Stimulated activated CD4-positive, alpha-beta T cell treated with anti-CD3 and anti-CD28 coated beads, Interleukin-1b, Interleukin-23, amount 100 ng/mL, for 1 hour (primary cell): ENCODE measurements around the gene INTS7.
"Not testable (repeated sequence)": the region's sequence is repeated elsewhere in the genome, so short reads cannot be mapped to it uniquely, and the experiment has no call there.

Experiments used
- DNase-seq, 2 donors: peaks; one replicate each; pipeline ENCODE4 v3.0.0-alpha.2; 2020; ENCODE audit warnings: low read depth in 2 of 2

Gene INTS7

GRCh38 chr1:212037900-212038299 is 2.5 kb upstream of the INTS7 start:
- DNase-seq, result no peak

- DNase-seq, result no peak
Observed at GRCh38 chr1:212035835-212036605, 663 bp upstream of the INTS7 start.

- no peak for DNase-seq
Observed at GRCh38 chr1:212034516-212035122, 738 bp downstream of the INTS7 start.

- DNase-seq, result no peak
Observed at GRCh38 chr1:212030936-212031528, 4.3 kb downstream of the INTS7 start.

- DNase-seq, result not testable (repeated sequence)
Observed at GRCh38 chr1:212027727-212028126, 7.6 kb downstream of the INTS7 start.

GRCh38 chr1:212024469-212025149 is 10.7 kb downstream of the INTS7 start:
- DNase-seq, result no peak

GRCh38 chr1:212022908-212023307 is 12.4 kb downstream of the INTS7 start:
- not testable (repeated sequence) for DNase-seq

GRCh38 chr1:212021563-212021962 is 13.8 kb downstream of the INTS7 start:
- no peak for DNase-seq

- DNase-seq, result no peak
Observed at GRCh38 chr1:212020975-212021374, 14.4 kb downstream of the INTS7 start.

GRCh38 chr1:212013672-212014071 is 21.7 kb downstream of the INTS7 start:
- DNase-seq, result no peak

GRCh38 chr1:212012034-212012740 is 23.2 kb downstream of the INTS7 start:
- DNase-seq, result peak; percentile 10 to 33

- no peak for DNase-seq
Observed at GRCh38 chr1:212010004-212010403, 25.4 kb downstream of the INTS7 start.

GRCh38 chr1:212009561-212009960 is 25.8 kb downstream of the INTS7 start:
- no peak for DNase-seq

GRCh38 chr1:212007886-212008285 is 27.5 kb downstream of the INTS7 start:
- no peak for DNase-seq

GRCh38 chr1:212007178-212007577 is 28.2 kb downstream of the INTS7 start:
- DNase-seq, result no peak

- DNase-seq, result no peak
Observed at GRCh38 chr1:212004895-212005608, 30.3 kb downstream of the INTS7 start.

GRCh38 chr1:212002536-212002935 is 32.8 kb downstream of the INTS7 start:
- no peak for DNase-seq

GRCh38 chr1:211997426-211997825 is 37.9 kb downstream of the INTS7 start:
- DNase-seq, result not testable (repeated sequence)

- DNase-seq, result no peak
Observed at GRCh38 chr1:211991695-211992094, 43.7 kb downstream of the INTS7 start.

GRCh38 chr1:211986628-211987254 is 48.6 kb downstream of the INTS7 start:
- no peak for DNase-seq
